Heart right ventricle (tissue), 16 donors: Measurements from ENCODE around the gene LSG1. TPM values are rescaled to one million over a fixed set of nuclear protein-coding genes. Genes with fewer than 3 reads are reported as not detected.

Experiments used
- ATAC-seq, 8 donors: fragments of 200-7000 bp; cut with Tn5 transposase; one replicate each; pipeline ENCODE4 v1.9.1; 2020; ENCODE audit warnings: mild to moderate bottlenecking in 8 of 8, moderate library complexity in 8 of 8, moderate number of reproducible peaks in 1 of 8
- DNase-seq, 2 donors: peaks; one replicate each; pipeline ENCODE4 v3.0.0-alpha.2; 2020
- H3K27ac ChIP-seq, 10 donors: fragments of 200-600 bp; sonication (generic) in 2 of 10; one replicate each; pipeline versions ENCODE4 v1.5.0 to v1.8.0; 2020 to 2022; ENCODE audit warnings: mild to moderate bottlenecking in 3 of 10
- H3K27me3 ChIP-seq, 7 donors: fragments of 200-600 bp; one replicate each; pipeline ENCODE4 v1.8.0; 2021 to 2022; ENCODE audit warnings: mild to moderate bottlenecking in 2 of 7
- H3K36me3 ChIP-seq, 9 donors: fragments of 200-600 bp; sonication (generic) in 1 of 9; one replicate each; pipeline versions ENCODE4 v1.5.0 to v1.8.0; 2020 to 2022; ENCODE audit warnings: mild to moderate bottlenecking in 2 of 9
- H3K4me1 ChIP-seq, 9 donors: fragments of 200-600 bp; sonication (generic) in 1 of 9; one replicate each; pipeline versions ENCODE4 v1.5.0 to v1.8.0; 2020 to 2022; ENCODE audit warnings: mild to moderate bottlenecking in 4 of 9
- H3K4me3 ChIP-seq, 10 donors: fragments of 200-600 bp; sonication (generic) in 2 of 10; one replicate each; pipeline versions ENCODE4 v1.5.0 to v1.8.0; 2020 to 2022; ENCODE audit warnings: mild to moderate bottlenecking in 7 of 10, moderate library complexity in 2 of 10
- H3K9me3 ChIP-seq, 11 donors: fragments of 200-600 bp in 10 of 11; sonication (generic) in 2 of 11; one replicate each; pipeline versions ENCODE4 v1.5.0 to v1.8.0; 2013 to 2022; ENCODE audit warnings: mild to moderate bottlenecking in 2 of 11, control low read depth in 1 of 11, moderate library complexity in 1 of 11
- CTCF ChIP-seq, 9 donors: fragments of 200-600 bp; sonication (generic) in 2 of 9; IDR thresholded peaks; one replicate each; pipeline versions ENCODE4 v1.5.0 to v1.8.0; 2021 to 2022; ENCODE audit warnings: antibody characterized with exemption in 9 of 9, mild to moderate bottlenecking in 5 of 9, moderate library complexity in 1 of 9
- WGBS, 2 donors: extraction: QIAGEN DNeasy Blood & Tissue Kit; methylation state at CpG; one replicate each; pipeline ENCODE4 v1.1.7; 2013; ENCODE audit warnings: inconsistent platforms in 1 of 2; 5-methylcytosine and 5-hydroxymethylcytosine counted together
- intact Hi-C, 10 donors: fragments of 100-400 bp; cut with DNase I; formaldehyde crosslinking; loops; one replicate each; pipeline versions ENCODE4 v1.11.1 to v1.14.2; 2022
- polyA plus RNA-seq, 2 donors: library from polyadenylated mRNA; stranded (reverse); fragments of 200-250 nt; gene quantifications; one replicate each; pipeline ENCODE4 v1.2.3, GENCODE V29; 2013
- total RNA-seq, 10 donors: library from RNA; stranded (reverse); fragmentation: NEBNext Ultra II Directional in 3 of 10; extraction: Animal tissue kit (Norgen Biotek cat#: 25700) in 3 of 10; gene quantifications; one replicate each; pipeline versions ENCODE4 v1.2.1 to v1.2.4, GENCODE V29; 2021 to 2023
- donor health status: Arrhythmogenic right ventricular cardiomyopathy.
- donor health status: ischemic (EF 13 %, LVEDD 7.1; RV severe dilation, severe dysfunction).
- donor health status: healthy with polysubstance abuse.
- donor health status: DM: no; HTN: yes; CAD: no.
- donor health status: DM: no; HTN: no; CAD: no.
- donor health status: ischemic (EF 25% LVEDD 6.9; RV normal size, moderate dysfunction).
- donor health status: ischemic (EF 25% LVEDD 5.7; RV mildly dilated, moderate dysfunction).
- donor health status: healthy.
- donor health status: DM: yes; HTN: yes; CAD: no.
- donor health status: Ischemic cardiomyopathy.
- donor health status: ischemic (EF 35%, LVEDD 5.7; RV mildly dilated, moderate dysfunction).
- donor health status: nonischemic (EF 11% LVEDD 7.7; RV severe dilation, severe dysfunction).
- donor health status: DM: yes; HTN: yes; CAD: no.
- donor health status: PGD.
- donor health status: ischemic (EF 29% LVEDD 5.4; RV normal size, mild dysfunction).
- donor health status: nonischemic (EF 23%, LVEDD 6.1; RV moderate dilation, normal function).

The LSG1 gene
- total and polyA plus RNA-seq, 12 donors = 11.3 to 22.1 (median 18.5) TPM

- no peak for DNase-seq
- TF ChIP-seq CTCF (IDR thresholded peaks at IDR 0.05) = no peak
- H3K27me3 ChIP-seq = no peaks in the 10 kb centered on the region
- no peak overlapping the region for H3K4me3 ChIP-seq
- intact Hi-C loops = loop anchor here in 1 of 10 donors (10.0 kb wide), 1 partner anchor 285 kb away; no protein-coding TSS in a partner anchor
- H3K27ac ChIP-seq = no peak overlapping the region
- H3K36me3 ChIP-seq = peaks cover 0 to 70% (median 0%) of the 10 kb centered on the region in 9 donors
- ATAC-seq = no peak
- H3K9me3 ChIP-seq = no peaks in the 10 kb centered on the region
- 91 to 92% methylated on average over 9 of the region's 9 CpGs for WGBS, 2 donors
- peaks cover 0 to 6% (median 0%) of the 10 kb centered on the region in 9 donors for H3K4me1 ChIP-seq
Measured at GRCh38 chr3:194619741-194620140, 52.2 kb downstream of the LSG1 start.

- Histone ChIP-seq H3K36me3 (peaks cover 0 to 71% (median 0%) of the 10 kb centered on the region in 9 donors), H3K9me3 (no peaks in the 10 kb centered on the region), H3K4me3 (no peak overlapping the region), H3K4me1 (peaks cover 0 to 6% (median 0%) of the 10 kb centered on the region in 9 donors), H3K27ac (no peak overlapping the region), H3K27me3 (no peaks in the 10 kb centered on the region)
- DNase-seq = no peak
- ATAC-seq = no peak
- TF ChIP-seq CTCF (IDR thresholded peaks at IDR 0.05) = no peak
- 80 to 84% methylated on average over 23 of the region's 23 CpGs for WGBS, 2 donors
- intact Hi-C loops = no loop called here
Measured at GRCh38 chr3:194618858-194619608, 53.0 kb downstream of the LSG1 start.

DNA sequence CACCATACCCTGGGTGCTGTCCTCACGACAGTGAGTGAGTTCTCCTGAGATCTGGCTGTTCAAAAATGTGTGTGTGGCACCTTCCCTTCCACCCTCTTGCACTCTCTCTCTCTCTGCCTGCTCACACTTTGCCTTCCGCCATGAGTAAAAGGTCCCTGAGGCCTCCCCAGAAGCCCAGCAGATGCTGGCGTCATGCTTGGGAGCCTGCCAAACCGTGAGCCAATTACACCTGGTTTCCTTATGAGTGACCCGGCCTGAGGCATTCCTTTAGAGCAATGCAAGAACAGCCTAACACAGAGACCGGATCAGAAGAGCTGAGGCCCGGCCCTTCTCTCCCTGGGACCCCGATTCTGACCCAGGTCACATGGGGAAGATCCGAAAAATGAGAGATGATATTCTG lies 54.2 kb downstream of the LSG1 start:
- peaks cover 0 to 60% (median 0%) of the 10 kb centered on the region in 9 donors for H3K36me3 ChIP-seq
- no peaks in the 10 kb centered on the region for H3K9me3 ChIP-seq
- no peak for DNase-seq
- ATAC-seq = no peak
- intact Hi-C loops = loop anchor here in 1 of 10 donors (1.0 kb wide), 1 partner anchor 39 kb away; no protein-coding TSS in a partner anchor
- TF ChIP-seq CTCF (IDR thresholded peaks at IDR 0.05) = no peak
- no peak overlapping the region for H3K27ac ChIP-seq
- WGBS, 2 donors = 89 to 91% methylated on average over 9 of the region's 9 CpGs
- H3K4me3 ChIP-seq = no peak overlapping the region
- peaks cover 0 to 6% (median 0%) of the 10 kb centered on the region in 9 donors for H3K4me1 ChIP-seq
- no peaks in the 10 kb centered on the region for H3K27me3 ChIP-seq

DNA sequence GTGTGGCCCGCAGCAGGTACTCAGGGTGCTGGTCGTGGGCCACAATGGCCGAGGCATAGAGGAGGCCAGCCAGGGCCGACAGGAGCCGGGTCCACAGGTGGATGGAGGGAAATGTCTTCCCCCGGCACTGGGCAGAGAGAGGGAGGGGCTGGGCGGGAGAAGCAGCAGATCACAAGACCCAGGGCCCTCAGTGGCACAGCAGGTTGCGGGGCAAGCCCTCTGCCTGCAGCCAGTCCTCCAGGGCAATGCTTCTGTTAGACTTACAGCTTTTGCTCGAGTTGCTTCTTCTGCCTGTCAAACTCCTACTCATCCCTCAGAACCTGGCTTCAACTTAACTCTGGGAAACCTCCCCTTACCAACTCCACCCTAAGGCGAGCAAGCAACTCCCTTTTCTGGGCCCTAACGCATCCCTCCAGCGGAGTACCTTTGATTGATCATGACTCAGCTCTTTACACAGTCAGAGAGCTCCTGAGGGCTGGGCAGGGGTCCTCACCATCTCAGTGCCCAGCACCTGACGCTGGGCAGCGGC lies 54.8 kb downstream of the LSG1 start:
- intact Hi-C loops = loop anchor here in 1 of 10 donors (1.0 kb wide), 1 partner anchor 38 kb away; no protein-coding TSS in a partner anchor
- Histone ChIP-seq H3K27me3 (no peaks in the 10 kb centered on the region), H3K4me1 (peaks cover 0 to 6% (median 0%) of the 10 kb centered on the region in 9 donors), H3K36me3 (peaks cover 0 to 54% (median 0%) of the 10 kb centered on the region in 9 donors), H3K4me3 (no peak overlapping the region), H3K27ac (no peak overlapping the region), H3K9me3 (no peaks in the 10 kb centered on the region)
- ATAC-seq (no peak), DNase-seq (no peak)
- WGBS, 2 donors = 94 to 95% methylated on average over 14 of the region's 14 CpGs
- no peak for TF ChIP-seq CTCF (IDR thresholded peaks at IDR 0.05)
